Neuronal stem cell (in vitro differentiated cells): Measurements from ENCODE around the gene DBI. TPM values are rescaled to one million over a fixed set of nuclear protein-coding genes. Genes with fewer than 3 reads are reported as not detected.

ENCODE experiments used
- DNase-seq: peaks from one replicate; pipeline ENCODE4 v3.0.0-alpha.2; 2013; ENCODE audit warnings: low spot score
- H2AFZ ChIP-seq: one replicate; pipeline ENCODE4 v1.6.1; 2013; ENCODE audit warnings: mild to moderate bottlenecking, low read length, inconsistent platforms
- H2AK5ac ChIP-seq: 2 replicates; pipeline ENCODE4 v1.6.1; 2013; ENCODE audit warnings: low read depth, mild to moderate bottlenecking, inconsistent platforms, low read length, moderate library complexity, mixed read lengths
- H2BK120ac ChIP-seq: 2 replicates; pipeline ENCODE4 v1.6.1; 2013; ENCODE audit warnings: low read depth, mild to moderate bottlenecking, inconsistent platforms, low read length, moderate library complexity, mixed read lengths
- H2BK12ac ChIP-seq: one replicate; pipeline ENCODE4 v1.6.1; 2013; ENCODE audit warnings: low read length, inconsistent platforms
- H2BK15ac ChIP-seq: 2 replicates; pipeline ENCODE4 v1.6.1; 2013; ENCODE audit warnings: mild to moderate bottlenecking, low read length, inconsistent platforms, mixed read lengths
- H2BK5ac ChIP-seq: one replicate; pipeline ENCODE4 v1.6.1; 2013; ENCODE audit warnings: inconsistent platforms, mild to moderate bottlenecking, low read length, moderate library complexity
- H3K14ac ChIP-seq: one replicate; pipeline ENCODE4 v1.6.1; 2013; ENCODE audit warnings: low read length, inconsistent platforms
- H3K18ac ChIP-seq: 2 replicates; pipeline ENCODE4 v1.6.1; 2013; ENCODE audit warnings: low read length, inconsistent platforms
- H3K23ac ChIP-seq: 2 replicates; pipeline ENCODE4 v1.6.1; 2013; ENCODE audit warnings: low read depth, mild to moderate bottlenecking, mixed read lengths, low read length, inconsistent platforms; ENCODE audit not compliant: poor library complexity
- H3K27ac ChIP-seq: replicated peaks from 3 replicates; pipeline ENCODE4 v1.5.1; 2013; ENCODE audit warnings: low read length, inconsistent platforms
- H3K27me3 ChIP-seq, 3 experiments: 2 replicates each; pipeline ENCODE4 v1.6.1; 2013; ENCODE audit warnings: low read length in 3 of 3, mild to moderate bottlenecking in 2 of 3, inconsistent platforms in 1 of 3, low read depth in 1 of 3, mixed read lengths in 1 of 3, moderate library complexity in 1 of 3; ENCODE audit not compliant: control insufficient read depth in 3 of 3, insufficient read depth in 3 of 3
- H3K36me3 ChIP-seq, 2 donors: replicated peaks in 1 of 2; 2 replicates each; pipeline ENCODE4 v1.6.1; 2013; ENCODE audit warnings: low read length in 2 of 2; ENCODE audit not compliant: control insufficient read depth in 2 of 2, insufficient read depth in 2 of 2
- H3K4ac ChIP-seq: 2 replicates; pipeline ENCODE4 v1.6.1; 2013; ENCODE audit warnings: inconsistent platforms, mild to moderate bottlenecking, low read length, moderate library complexity
- H3K4me1 ChIP-seq, 2 donors: 1 replicate in 1 of 2; 2 replicates in 1 of 2; pipeline ENCODE4 v1.6.1; 2013; ENCODE audit warnings: low read length in 2 of 2, low read depth in 1 of 2; ENCODE audit not compliant: control insufficient read depth in 2 of 2, insufficient read depth in 1 of 2
- H3K4me2 ChIP-seq: one replicate; pipeline ENCODE4 v1.6.1; 2013; ENCODE audit warnings: mild to moderate bottlenecking, low read length, inconsistent platforms; ENCODE audit not compliant: insufficient read depth, poor library complexity, severe bottlenecking
- H3K4me3 ChIP-seq, 2 donors: 2 replicates each; pipeline ENCODE4 v1.5.1; 2013; ENCODE audit warnings: low read length in 2 of 2, mild to moderate bottlenecking in 2 of 2, inconsistent platforms in 1 of 2, moderate library complexity in 1 of 2
- H3K79me1 ChIP-seq: one replicate; pipeline ENCODE4 v1.6.1; 2013; ENCODE audit warnings: low read depth, mild to moderate bottlenecking, inconsistent platforms, low read length, moderate library complexity
- H3K9ac ChIP-seq: one replicate; pipeline ENCODE4 v1.6.1; 2013; ENCODE audit warnings: mild to moderate bottlenecking, low read depth, low read length, inconsistent platforms; ENCODE audit not compliant: poor library complexity
- H3K9me3 ChIP-seq, 2 donors: replicated peaks in 1 of 2; 2 replicates each; pipeline versions ENCODE3 to v1.6.1; 2013; ENCODE audit warnings: low read length in 2 of 2, mild to moderate bottlenecking in 2 of 2, inconsistent platforms in 1 of 2, low read depth in 1 of 2, mixed read lengths in 1 of 2, moderate library complexity in 1 of 2; ENCODE audit not compliant: control insufficient read depth in 2 of 2, insufficient read depth in 1 of 2
- H4K8ac ChIP-seq: one replicate; pipeline ENCODE4 v1.6.1; 2013; ENCODE audit warnings: low read depth, mild to moderate bottlenecking, inconsistent platforms, low read length, moderate library complexity
- H4K91ac ChIP-seq: one replicate; pipeline ENCODE4 v1.6.1; 2013; ENCODE audit warnings: low read length, low read depth, mild to moderate bottlenecking, inconsistent platforms; ENCODE audit not compliant: poor library complexity
- WGBS, 2 donors: extraction: QIAGEN DNeasy Blood & Tissue Kit; methylation state at CpG; one replicate each; pipeline ENCODE4 v1.1.7; 2013; ENCODE audit warnings: missing lambda C conversion rate in 2 of 2, mixed read lengths in 1 of 2; ENCODE audit not compliant: insufficient read length in 2 of 2, insufficient replicate concordance in 1 of 2; ENCODE audit errors: extremely low coverage in 2 of 2; 5-methylcytosine and 5-hydroxymethylcytosine counted together
- polyA plus RNA-seq, 2 experiments: library from polyadenylated mRNA; stranded (reverse); fragments of 200-250 nt; gene quantifications; one replicate each; pipeline ENCODE4 v1.2.3, GENCODE V29; 2013

DBI gene
- polyA plus RNA-seq (2013, experiment 1 of 2) = 678 TPM
- 678 TPM for polyA plus RNA-seq (2013, experiment 2 of 2)

GRCh38 chr2:119366649-119367471 lies at the start of gene DBI, which contains the start of gene C2orf76:
DBI (plus strand) TSS chr2:119366977; CDS start chr2:119367052, 75 bp downstream.
C2orf76 (minus strand) TSS chr2:119366834; CDS start chr2:119339959, 26,875 bp downstream.
- H4K91ac ChIP-seq = no peak within 1 kb of the TSS
- H2BK120ac ChIP-seq = no peak within 1 kb of the TSS
- H2AK5ac ChIP-seq = peak within 1 kb of the TSS; percentile 11
- WGBS, 2 donors = no CpG with 5 or more reads among the region's 65 CpGs
- H3K14ac ChIP-seq = no peak within 1 kb of the TSS
- H3K79me1 ChIP-seq = peaks cover 9% of the 10 kb centered on the region
- H2BK15ac ChIP-seq = no peak within 1 kb of the TSS
- peaks cover 28 to 39% of the 10 kb centered on the region in 2 donors for H3K36me3 ChIP-seq
- peak; percentile 89 for DNase-seq
- no peak within 1 kb of the TSS for H2BK12ac ChIP-seq
- H3K9me3 ChIP-seq = no peaks in the 10 kb centered on the region
- H3K18ac ChIP-seq = peak within 1 kb of the TSS; percentile 94
- H3K4me3 ChIP-seq = peak within 1 kb of the TSS; percentile 85 to 90
- peak within 1 kb of the TSS; percentile 94 for H2AFZ ChIP-seq
- H3K27me3 ChIP-seq = no peaks in the 10 kb centered on the region
- peak within 1 kb of the TSS; percentile 91 for H2BK5ac ChIP-seq
- peaks cover 8 to 9% of the 10 kb centered on the region in 2 donors for H3K4me1 ChIP-seq
- H4K8ac ChIP-seq = no peak within 1 kb of the TSS
- H3K4ac ChIP-seq = no peak within 1 kb of the TSS
- H3K27ac ChIP-seq = peak within 1 kb of the TSS; percentile 73
- no peak within 1 kb of the TSS for H3K23ac ChIP-seq
- peak within 1 kb of the TSS; percentile 94 for H3K9ac ChIP-seq
- peak within 1 kb of the TSS; percentile 71 for H3K4me2 ChIP-seq

- H4K8ac ChIP-seq = no peak overlapping the region
These were observed 49.2 kb upstream of the DBI start for GRCh38 chr2:119317554-119317953.

GRCh38 chr2:119319593-119319992 lies 47.2 kb upstream of the DBI start:
- no peak overlapping the region for H2BK120ac ChIP-seq
- H3K14ac ChIP-seq = no peak overlapping the region
- no peak overlapping the region for H3K23ac ChIP-seq
- no CpG with 5 or more reads among the region's 7 CpGs for WGBS, 2 donors
- H3K4me1 ChIP-seq = no peaks in the 10 kb centered on the region
- H3K36me3 ChIP-seq = no peaks in the 10 kb centered on the region
- H4K8ac ChIP-seq = no peak overlapping the region
- H3K4ac ChIP-seq = no peak overlapping the region
- DNase-seq = no peak
- H3K4me3 ChIP-seq = no peak overlapping the region
- no peak overlapping the region for H4K91ac ChIP-seq
- no peak overlapping the region for H3K4me2 ChIP-seq
- H2BK12ac ChIP-seq = no peak overlapping the region
- no peak overlapping the region for H2AK5ac ChIP-seq
- no peaks in the 10 kb centered on the region for H3K9me3 ChIP-seq
- H2BK15ac ChIP-seq = no peak overlapping the region
- H3K9ac ChIP-seq = no peak overlapping the region
- no peak overlapping the region for H2BK5ac ChIP-seq
- H3K18ac ChIP-seq = no peak overlapping the region
- H3K27ac ChIP-seq = no peak overlapping the region
- no peak overlapping the region for H2AFZ ChIP-seq
- H3K27me3 ChIP-seq = no peaks in the 10 kb centered on the region
- H3K79me1 ChIP-seq = no peaks in the 10 kb centered on the region

More at GRCh38 chr2:119317554-119317953, 49.2 kb upstream of the DBI start:
- H3K14ac ChIP-seq = no peak overlapping the region
- no peaks in the 10 kb centered on the region for H3K79me1 ChIP-seq
- no peak overlapping the region for H2AFZ ChIP-seq
- no peaks in the 10 kb centered on the region for H3K9me3 ChIP-seq
- no peaks in the 10 kb centered on the region for H3K4me1 ChIP-seq
- no peak overlapping the region for H3K4me3 ChIP-seq
- H3K27ac ChIP-seq = no peak overlapping the region
- H3K23ac ChIP-seq = no peak overlapping the region
- H4K91ac ChIP-seq = no peak overlapping the region
- no peaks in the 10 kb centered on the region for H3K36me3 ChIP-seq
- no peak overlapping the region for H3K4me2 ChIP-seq
- no CpG with 5 or more reads among the region's 1 CpG for WGBS, 2 donors
- no peak overlapping the region for H3K4ac ChIP-seq
- H2AK5ac ChIP-seq = no peak overlapping the region
- H2BK15ac ChIP-seq = no peak overlapping the region
- no peak overlapping the region for H3K18ac ChIP-seq
- no peak for DNase-seq
- H2BK120ac ChIP-seq = no peak overlapping the region
- H3K27me3 ChIP-seq = no peaks in the 10 kb centered on the region
- no peak overlapping the region for H2BK12ac ChIP-seq
- H3K9ac ChIP-seq = no peak overlapping the region
- no peak overlapping the region for H2BK5ac ChIP-seq

GRCh38 chr2:119323459-119323858 lies 43.3 kb upstream of the DBI start:
- Histone ChIP-seq H3K79me1 (no peaks in the 10 kb centered on the region), H3K36me3 (no peaks in the 10 kb centered on the region), H3K9me3 (no peaks in the 10 kb centered on the region), H2AFZ (no peak overlapping the region), H3K4ac (no peak overlapping the region), H2BK5ac (no peak overlapping the region), H3K4me1 (no peaks in the 10 kb centered on the region), H3K27ac (no peak overlapping the region), H2BK12ac (no peak overlapping the region), H3K9ac (no peak overlapping the region), H3K27me3 (no peaks in the 10 kb centered on the region), H4K8ac (no peak overlapping the region), H2BK15ac (no peak overlapping the region), H3K18ac (no peak overlapping the region), H2AK5ac (no peak overlapping the region), H4K91ac (no peak overlapping the region), H3K23ac (no peak overlapping the region), H3K4me3 (no peak overlapping the region), H2BK120ac (no peak overlapping the region), H3K14ac (no peak overlapping the region), H3K4me2 (no peak overlapping the region)
- no CpG with 5 or more reads among the region's 8 CpGs for WGBS, 2 donors
- DNase-seq = no peak
